OCI-LY7 (cell line): Measurements from ENCODE around the gene NUDT8. TPM values are rescaled to one million over a fixed set of nuclear protein-coding genes. Genes with fewer than 3 reads are reported as not detected.
A peak's percentile ranks its signal among the peaks of the same experiment; 100 is the strongest.

Experiments
- BruUV-seq: library from RNA; stranded (reverse); fragments of 400-500 nt; replicated peaks from 2 replicates; lab custom pipeline; 2021; lab: Mats Ljungman, UMichigan
- CTCF ChIA-PET: fragments of 300-600 bp; sonication (Branson Sonifier 250); formaldehyde crosslinking; loops from one replicate; lab custom pipeline; 2022; ENCODE audit warnings: antibody characterized with exemption; ENCODE audit not compliant: unreplicated experiment; lab: Charles Lee
- POLR2A ChIA-PET: fragments of 300-600 bp; sonication (Branson Sonifier 250); formaldehyde crosslinking; loops from one replicate; lab custom pipeline; 2022; ENCODE audit warnings: antibody characterized with exemption; lab: Charles Lee
- DNase-seq: peaks from one replicate; pipeline ENCODE4 v3.0.0-alpha.2; 2015; ENCODE audit warnings: low spot score
- H2AFZ ChIP-seq: fragments of 200-600 bp; sonication (generic), shearing (Covaris generic); 2 replicates; pipeline ENCODE4 v1.6.1; 2014; ENCODE audit warnings: mild to moderate bottlenecking, antibody characterized with exemption, low read length, moderate library complexity
- H3K27ac ChIP-seq: fragments of 200-600 bp; sonication (generic); 2 replicates; pipeline ENCODE4 v1.5.1; 2014; ENCODE audit warnings: mixed run types, low read depth, mild to moderate bottlenecking, moderate library complexity, low read length, inconsistent platforms; ENCODE audit not compliant: poor library complexity, severe bottlenecking
- H3K36me3 ChIP-seq: fragments of 200-600 bp; sonication (generic); 2 replicates; pipeline ENCODE4 v1.6.1; 2014; ENCODE audit warnings: mild to moderate bottlenecking, antibody characterized with exemption, low read length, moderate library complexity, mixed read lengths; ENCODE audit not compliant: insufficient read depth
- H3K4me1 ChIP-seq: fragments of 200-600 bp; sonication (generic); 2 replicates; pipeline ENCODE4 v1.5.1; 2014; ENCODE audit warnings: mild to moderate bottlenecking, low read length; ENCODE audit not compliant: insufficient read depth, poor library complexity, severe bottlenecking
- H3K4me2 ChIP-seq: fragments of 200-600 bp; sonication (generic); 2 replicates; pipeline ENCODE4 v1.6.1; 2014; ENCODE audit warnings: mild to moderate bottlenecking, low read length
- H3K4me3 ChIP-seq: fragments of 200-600 bp; sonication (generic); 2 replicates; pipeline ENCODE4 v1.5.1; 2014; ENCODE audit warnings: mild to moderate bottlenecking, low read depth, low read length; ENCODE audit not compliant: poor library complexity, severe bottlenecking
- H3K79me2 ChIP-seq: fragments of 200-600 bp; sonication (generic); 2 replicates; pipeline ENCODE4 v1.6.1; 2016; ENCODE audit warnings: low read depth, mild to moderate bottlenecking, low read length, moderate library complexity, mixed read lengths; ENCODE audit not compliant: insufficient read depth
- H3K9me2 ChIP-seq: fragments of 200-600 bp; sonication (generic); 2 replicates; pipeline ENCODE4 v1.6.1; 2016; ENCODE audit warnings: mild to moderate bottlenecking, low read length, mixed read lengths; ENCODE audit not compliant: insufficient read depth
- H3K9me3 ChIP-seq: fragments of 200-600 bp; sonication (generic); 2 replicates; pipeline ENCODE4 v1.6.1; 2014; ENCODE audit warnings: mild to moderate bottlenecking, mixed run types, low read length, mixed read lengths
- H4K20me1 ChIP-seq: fragments of 200-600 bp; sonication (generic); 2 replicates; pipeline ENCODE4 v1.6.1; 2014; ENCODE audit warnings: mild to moderate bottlenecking, antibody characterized with exemption, low read length, moderate library complexity, mixed read lengths; ENCODE audit not compliant: insufficient read depth
- EZH2phosphoT487 ChIP-seq: fragments of 200-600 bp; sonication (generic); IDR thresholded peaks from 2 replicates; pipeline ENCODE4 v1.6.1; 2018; ENCODE audit warnings: low read depth, borderline replicate concordance, mild to moderate bottlenecking, mixed run types, antibody characterized with exemption, low read length, moderate library complexity, mixed read lengths
- intact Hi-C: fragments of 100-400 bp; cut with micrococcal nuclease; formaldehyde crosslinking; loops from one replicate; pipeline ENCODE4 v1.10.0; 2022; ENCODE audit not compliant: unreplicated experiment
- total RNA-seq, 2 experiments: library from RNA; depleted of rRNA in 1 of 2; stranded (reverse); fragments of >200 nt in 1 of 2; shearing (Covaris generic) in 1 of 2; gene quantifications; 2 replicates each; pipeline ENCODE4 v1.2.3, GENCODE V29; 2014 to 2022
- TF ChIP-seq, protein P1 (sequence below): fragments of 200-600 bp; sonication (generic); conservative IDR thresholded peaks from 2 replicates; pipeline ENCODE4 v1.5.1; 2014; ENCODE audit warnings: mild to moderate bottlenecking, antibody characterized with exemption, low read length, moderate library complexity, mixed read lengths

Gene NUDT8
- total RNA-seq, 2 experiments from 2014 or later: 20.4 to 35.4 TPM

DNA sequence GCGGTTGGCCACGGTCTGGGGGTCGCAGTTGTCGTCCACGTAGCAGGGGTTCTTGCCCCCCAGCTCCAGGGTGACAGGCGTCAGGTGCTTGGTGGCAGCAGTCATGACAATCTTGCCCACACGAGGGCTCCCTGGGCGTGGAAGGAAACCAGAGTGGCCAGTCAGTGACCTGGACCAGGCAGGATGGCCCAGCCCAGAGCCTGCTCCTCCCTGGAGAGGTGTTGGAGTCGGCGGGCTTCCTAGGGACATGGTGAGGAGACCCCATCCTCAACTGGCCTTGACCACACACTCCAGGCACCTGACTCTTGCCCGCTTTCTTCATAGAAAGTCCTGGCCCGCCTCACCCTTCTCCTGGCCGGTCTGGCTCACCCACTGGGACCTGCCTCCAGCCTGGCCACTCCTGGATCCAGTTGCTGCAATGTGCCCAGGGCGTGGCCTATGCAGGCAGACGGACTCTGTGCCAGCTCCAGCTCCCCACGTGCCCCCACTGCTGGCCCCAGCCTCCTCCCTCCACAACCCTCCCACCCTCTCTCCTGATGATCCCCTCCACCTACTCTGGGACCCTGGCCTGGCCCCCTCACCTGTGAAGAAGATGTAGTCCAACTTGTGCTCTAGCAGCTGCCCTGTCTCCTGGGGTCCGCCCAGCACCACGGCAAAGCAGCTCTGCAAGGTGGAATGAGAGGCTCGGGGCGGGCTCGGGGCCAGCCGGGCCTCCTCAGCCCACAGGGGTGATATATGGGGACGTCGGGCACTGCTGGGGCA lies 36.0 kb upstream of the NUDT8 start:
- ChIA-PET POLR2A (interaction anchor here (1.7 to 3.4 kb wide), 3 partner anchors 15 to 31 kb away, joined by 3 to 37 read pairs (median 19); partner anchors contain the start of gene ACY3), CTCF (interaction anchor here (1.5 to 2.6 kb wide), 4 partner anchors 19 to 26 kb away, joined by 4 to 38 read pairs (median 9); no protein-coding TSS in a partner anchor)
- intact Hi-C loops: loop anchor here (5.0 kb wide), 1 partner anchor 42 kb away; no protein-coding TSS in a partner anchor

DNA sequence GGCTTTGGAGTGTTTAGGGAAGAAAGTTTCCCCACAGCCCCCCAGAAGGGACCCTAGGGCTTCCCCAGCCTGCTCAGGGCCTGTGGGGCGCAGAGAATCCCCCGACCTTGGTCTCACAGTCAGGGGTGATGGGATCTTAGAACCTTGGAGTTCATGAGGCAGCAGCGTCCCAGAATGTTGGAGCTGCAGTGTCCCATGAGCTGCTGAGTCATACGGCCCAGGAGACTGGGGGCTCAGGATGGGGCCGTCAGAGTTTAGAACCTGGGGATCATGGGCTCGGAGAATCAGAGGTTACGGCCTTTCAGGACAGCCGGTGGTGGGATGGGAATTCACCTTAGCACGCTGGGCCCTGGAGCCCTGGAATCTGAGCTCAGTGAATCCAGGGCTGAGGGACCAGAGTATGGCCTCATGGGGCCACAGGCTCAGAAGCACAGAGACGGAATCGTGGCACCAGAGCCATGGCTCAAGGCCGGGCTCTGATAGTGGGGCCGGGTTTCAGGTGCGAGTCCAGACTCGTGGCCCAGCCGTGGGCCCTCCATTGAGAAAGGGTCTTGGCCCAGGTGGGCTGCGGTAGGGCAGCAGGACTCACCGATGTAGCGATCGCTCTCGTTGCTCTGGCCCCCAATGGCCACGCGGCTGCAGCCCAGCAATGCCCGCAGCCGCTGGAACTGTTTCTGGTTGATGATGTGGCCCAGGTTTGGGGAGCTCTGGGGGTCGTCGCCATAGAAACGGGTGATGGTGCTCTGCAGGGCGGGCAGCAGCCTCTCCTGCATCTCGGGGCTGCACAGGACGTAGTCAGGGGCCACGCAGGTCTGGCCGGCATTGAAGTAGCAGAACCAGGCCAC lies 35.2 kb upstream of the NUDT8 start:
- Histone ChIP-seq H3K4me2 (no peak overlapping the region), H4K20me1 (no peaks in the 10 kb centered on the region), H3K27ac (no peak overlapping the region), H3K79me2 (peaks cover 10% of the 10 kb centered on the region; the same call in 1 of the 2 replicates), H3K4me1 (peaks cover 48% of the 10 kb centered on the region), H3K4me3 (no peak overlapping the region), H3K36me3 (no peaks in the 10 kb centered on the region), H3K9me3 (no peaks in the 10 kb centered on the region), H3K9me2 (no peaks in the 10 kb centered on the region), H2AFZ (no peak overlapping the region)
- POLR2A ChIA-PET: no interaction called here
- TF ChIP-seq, protein P1, sequence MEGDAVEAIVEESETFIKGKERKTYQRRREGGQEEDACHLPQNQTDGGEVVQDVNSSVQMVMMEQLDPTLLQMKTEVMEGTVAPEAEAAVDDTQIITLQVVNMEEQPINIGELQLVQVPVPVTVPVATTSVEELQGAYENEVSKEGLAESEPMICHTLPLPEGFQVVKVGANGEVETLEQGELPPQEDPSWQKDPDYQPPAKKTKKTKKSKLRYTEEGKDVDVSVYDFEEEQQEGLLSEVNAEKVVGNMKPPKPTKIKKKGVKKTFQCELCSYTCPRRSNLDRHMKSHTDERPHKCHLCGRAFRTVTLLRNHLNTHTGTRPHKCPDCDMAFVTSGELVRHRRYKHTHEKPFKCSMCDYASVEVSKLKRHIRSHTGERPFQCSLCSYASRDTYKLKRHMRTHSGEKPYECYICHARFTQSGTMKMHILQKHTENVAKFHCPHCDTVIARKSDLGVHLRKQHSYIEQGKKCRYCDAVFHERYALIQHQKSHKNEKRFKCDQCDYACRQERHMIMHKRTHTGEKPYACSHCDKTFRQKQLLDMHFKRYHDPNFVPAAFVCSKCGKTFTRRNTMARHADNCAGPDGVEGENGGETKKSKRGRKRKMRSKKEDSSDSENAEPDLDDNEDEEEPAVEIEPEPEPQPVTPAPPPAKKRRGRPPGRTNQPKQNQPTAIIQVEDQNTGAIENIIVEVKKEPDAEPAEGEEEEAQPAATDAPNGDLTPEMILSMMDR: no peak
- TF ChIP-seq EZH2phosphoT487: no peak
- CTCF ChIA-PET: interaction anchor here (1.5 to 2.2 kb wide), 2 partner anchors 21 to 26 kb away, joined by 4 to 5 read pairs; no protein-coding TSS in a partner anchor
- DNase-seq: no peak
- no TSS peak for BruUV-seq
- intact Hi-C loops: loop anchor here (5.0 kb wide), 1 partner anchor 42 kb away; no protein-coding TSS in a partner anchor

More for the DNA sequence above, 36.0 kb upstream of the NUDT8 start:
- H3K4me2 ChIP-seq: peak overlapping the region; percentile 73
- peaks cover 10% of the 10 kb centered on the region; the same call in 1 of the 2 replicates for H3K79me2 ChIP-seq
- no TSS peak for BruUV-seq
- H2AFZ ChIP-seq: no peak overlapping the region
- TF ChIP-seq, protein P1: peak; percentile 60
- no peak for TF ChIP-seq EZH2phosphoT487
- no peak overlapping the region for H3K27ac ChIP-seq
- no peak overlapping the region for H3K4me3 ChIP-seq
- no peaks in the 10 kb centered on the region for H3K9me3 ChIP-seq
- no peaks in the 10 kb centered on the region for H3K9me2 ChIP-seq
- no peaks in the 10 kb centered on the region for H3K36me3 ChIP-seq
- peaks cover 47% of the 10 kb centered on the region for H3K4me1 ChIP-seq
- H4K20me1 ChIP-seq: no peaks in the 10 kb centered on the region
- DNase-seq: peak; percentile 35
